Natural killer cell (primary cell): Measurements from ENCODE around the gene MGAT4C. TPM values are rescaled to one million over a fixed set of nuclear protein-coding genes. Genes with fewer than 3 reads are reported as not detected.

Experiments used
- ATAC-seq, 3 donors: fragments of 150-1000 bp in 2 of 3; fragments of 200-7000 bp in 1 of 3; cut with Tn5 transposase; 1 replicate in 1 of 3; 2 replicates in 2 of 3; pipeline ENCODE4 v1.10.0; 2021; ENCODE audit warnings: mild to moderate bottlenecking in 2 of 3, moderate library complexity in 2 of 3
- DNase-seq, 2 donors: peaks; one replicate each; pipeline versions ENCODE4 v3.0.0 to v3.0.0-alpha.2; 2013 to 2021; ENCODE audit warnings: mixed read lengths in 1 of 2
- H3K27ac ChIP-seq: one replicate; pipeline ENCODE4 v1.5.1; 2013; ENCODE audit warnings: mild to moderate bottlenecking, low read length
- H3K27me3 ChIP-seq: one replicate; pipeline ENCODE4 v1.6.1; 2013; ENCODE audit warnings: low read length; ENCODE audit not compliant: control insufficient read depth, insufficient read depth
- H3K36me3 ChIP-seq: one replicate; pipeline ENCODE4 v1.6.1; 2013; ENCODE audit warnings: low read length; ENCODE audit not compliant: control insufficient read depth, insufficient read depth
- H3K4me1 ChIP-seq: one replicate; pipeline ENCODE4 v1.6.1; 2013; ENCODE audit warnings: low read length; ENCODE audit not compliant: control insufficient read depth, insufficient read depth
- H3K4me3 ChIP-seq: one replicate; pipeline ENCODE4 v1.5.1; 2013; ENCODE audit warnings: low read length
- H3K9me3 ChIP-seq: one replicate; pipeline ENCODE4 v1.6.1; 2013; ENCODE audit warnings: low read length; ENCODE audit not compliant: control insufficient read depth, insufficient read depth
- H3K27ac Mint-ChIP-seq, 2 donors: one replicate each; pipeline ENCODE4 v1.8.0; 2022; ENCODE audit warnings: mild to moderate bottlenecking in 2 of 2, mixed read lengths in 2 of 2, moderate library complexity in 1 of 2
- H3K27me3 Mint-ChIP-seq, 2 donors: one replicate each; pipeline ENCODE4 v1.8.0; 2022; ENCODE audit warnings: low read depth in 2 of 2, mixed read lengths in 2 of 2
- H3K36me3 Mint-ChIP-seq: one replicate; pipeline ENCODE4 v1.8.0; 2022; ENCODE audit warnings: mixed read lengths
- H3K4me1 Mint-ChIP-seq, 2 donors: one replicate each; pipeline ENCODE4 v1.8.0; 2022; ENCODE audit warnings: mixed read lengths in 2 of 2
- H3K4me3 Mint-ChIP-seq: one replicate; pipeline ENCODE4 v1.8.0; 2022; ENCODE audit warnings: mild to moderate bottlenecking, moderate library complexity, mixed read lengths
- H3K9me3 Mint-ChIP-seq, 2 donors: one replicate each; pipeline ENCODE4 v1.8.0; 2022; ENCODE audit warnings: mixed read lengths in 2 of 2
- WGBS: methylation state at CpG from one replicate; pipeline ENCODE4 v1.1.7; 2013; ENCODE audit warnings: missing lambda C conversion rate; ENCODE audit not compliant: insufficient coverage; 5-methylcytosine and 5-hydroxymethylcytosine counted together
- intact Hi-C: fragments of 100-400 bp; cut with micrococcal nuclease; formaldehyde crosslinking; loops from one replicate; pipeline ENCODE4 v1.14.2; 2022
- total RNA-seq, 4 donors: library from RNA; stranded (reverse); fragments of 120-200 nt in 1 of 4; gene quantifications; one replicate each; pipeline versions ENCODE4 v1.2.3 to v1.2.4, GENCODE V29; 2013 to 2022
- TF ChIP-seq, protein P1 (sequence below): fragments of 200-600 bp; IDR thresholded peaks from one replicate; pipeline ENCODE4 v1.8.0; 2022; ENCODE audit warnings: antibody characterized with exemption

The MGAT4C gene
- total RNA-seq, 3 donors from 2014 or later (not counting 1 experiment from before 2014, with no cell fraction given) = not detected

DNA sequence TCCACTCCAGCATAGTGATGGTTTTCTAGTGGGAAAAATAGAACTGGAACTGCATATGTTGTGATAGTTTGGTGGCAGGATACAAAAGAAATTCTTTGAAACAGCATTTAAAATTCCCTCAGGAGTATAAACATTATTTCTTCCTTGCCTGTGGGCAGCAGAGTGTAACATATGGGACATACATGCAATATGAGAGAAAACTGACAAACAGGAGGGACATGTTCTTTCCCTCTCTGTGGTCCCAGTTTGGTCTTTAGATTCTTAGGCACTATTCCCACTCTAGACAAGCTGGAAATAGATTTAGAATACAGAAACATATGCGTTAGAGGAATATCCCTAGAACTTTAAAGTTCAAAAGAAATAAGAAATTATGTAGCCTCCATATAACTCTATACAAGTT lies 68.0 kb downstream of the MGAT4C start:
- Mint-ChIP-seq H3K4me1 (no peaks in the 10 kb centered on the region), H3K27me3 (no peaks in the 10 kb centered on the region), H3K4me3 (no peak overlapping the region), H3K27ac (no peak overlapping the region), H3K9me3 (peaks cover 3 to 5% of the 10 kb centered on the region in 2 donors), H3K36me3 (no peaks in the 10 kb centered on the region)
- H3K9me3 ChIP-seq = no peaks in the 10 kb centered on the region
- DNase-seq = no peak
- TF ChIP-seq, protein P1, sequence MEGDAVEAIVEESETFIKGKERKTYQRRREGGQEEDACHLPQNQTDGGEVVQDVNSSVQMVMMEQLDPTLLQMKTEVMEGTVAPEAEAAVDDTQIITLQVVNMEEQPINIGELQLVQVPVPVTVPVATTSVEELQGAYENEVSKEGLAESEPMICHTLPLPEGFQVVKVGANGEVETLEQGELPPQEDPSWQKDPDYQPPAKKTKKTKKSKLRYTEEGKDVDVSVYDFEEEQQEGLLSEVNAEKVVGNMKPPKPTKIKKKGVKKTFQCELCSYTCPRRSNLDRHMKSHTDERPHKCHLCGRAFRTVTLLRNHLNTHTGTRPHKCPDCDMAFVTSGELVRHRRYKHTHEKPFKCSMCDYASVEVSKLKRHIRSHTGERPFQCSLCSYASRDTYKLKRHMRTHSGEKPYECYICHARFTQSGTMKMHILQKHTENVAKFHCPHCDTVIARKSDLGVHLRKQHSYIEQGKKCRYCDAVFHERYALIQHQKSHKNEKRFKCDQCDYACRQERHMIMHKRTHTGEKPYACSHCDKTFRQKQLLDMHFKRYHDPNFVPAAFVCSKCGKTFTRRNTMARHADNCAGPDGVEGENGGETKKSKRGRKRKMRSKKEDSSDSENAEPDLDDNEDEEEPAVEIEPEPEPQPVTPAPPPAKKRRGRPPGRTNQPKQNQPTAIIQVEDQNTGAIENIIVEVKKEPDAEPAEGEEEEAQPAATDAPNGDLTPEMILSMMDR = no peak
- no CpG with 5 or more reads among the region's 1 CpG for WGBS
- H3K4me3 ChIP-seq = no peak overlapping the region
- no peaks in the 10 kb centered on the region for H3K36me3 ChIP-seq
- no peaks in the 10 kb centered on the region for H3K27me3 ChIP-seq
- no peak for ATAC-seq
- no peak overlapping the region for H3K27ac ChIP-seq
- intact Hi-C loops = no loop called here
- H3K4me1 ChIP-seq = no peaks in the 10 kb centered on the region

DNA sequence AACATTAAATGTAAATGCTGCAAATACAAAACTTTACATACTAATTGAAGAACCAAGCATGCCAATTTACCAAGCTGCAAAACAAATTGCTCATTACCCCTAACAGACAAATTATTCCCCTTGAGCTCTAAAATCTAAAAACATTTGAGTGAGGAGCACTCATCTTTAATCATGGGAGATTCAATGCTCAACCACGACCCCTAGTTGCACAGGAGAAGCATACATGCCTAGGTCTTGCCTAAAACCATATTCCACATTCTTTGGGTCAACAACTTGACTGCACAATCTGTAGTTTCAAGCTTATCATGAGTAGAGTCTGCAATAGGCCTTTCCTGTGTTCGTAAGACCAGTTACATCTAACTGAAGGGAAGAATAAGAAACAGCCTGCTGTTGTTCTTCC lies 69.7 kb downstream of the MGAT4C start:
- no peak for DNase-seq
- no peaks in the 10 kb centered on the region for H3K36me3 ChIP-seq
- WGBS = 60% methylated on average over 2 of the region's 2 CpGs

DNA sequence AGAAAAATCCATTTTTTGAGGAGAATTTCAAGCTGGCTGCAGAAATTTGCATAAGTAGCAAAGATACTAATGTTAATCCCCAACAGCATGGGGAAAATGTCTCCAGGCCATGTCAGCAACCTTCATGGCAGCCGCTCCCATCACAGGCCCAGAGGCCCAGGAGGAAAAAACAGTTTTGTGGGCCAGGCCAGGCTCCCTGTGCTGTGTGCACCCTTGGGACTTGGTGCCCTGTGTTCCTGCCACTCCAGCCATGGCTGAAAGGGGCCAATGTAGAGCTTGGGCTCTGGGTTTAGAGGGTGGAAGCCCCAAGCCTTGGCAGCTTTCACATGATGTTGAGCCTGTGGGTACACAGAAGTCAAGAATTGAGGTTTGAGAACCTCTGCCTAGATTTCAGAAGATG lies 76.3 kb downstream of the MGAT4C start:
- WGBS = 75% methylated on average over 1 of the region's 1 CpG
- H3K27ac ChIP-seq = no peak overlapping the region
- no peaks in the 10 kb centered on the region for H3K36me3 ChIP-seq
- no peak overlapping the region for H3K4me3 ChIP-seq
- no peaks in the 10 kb centered on the region for H3K36me3 Mint-ChIP-seq
- no peaks in the 10 kb centered on the region for H3K4me1 ChIP-seq
- peaks cover 10 to 12% of the 10 kb centered on the region in 2 donors for H3K9me3 Mint-ChIP-seq
- intact Hi-C loops = no loop called here
- DNase-seq (no peak), ATAC-seq (no peak)
- no peak overlapping the region for H3K27ac Mint-ChIP-seq
- H3K4me3 Mint-ChIP-seq = no peak overlapping the region
- H3K9me3 ChIP-seq = no peaks in the 10 kb centered on the region
- H3K27me3 Mint-ChIP-seq = no peaks in the 10 kb centered on the region
- H3K4me1 Mint-ChIP-seq = no peaks in the 10 kb centered on the region
- H3K27me3 ChIP-seq = no peaks in the 10 kb centered on the region
- TF ChIP-seq, protein P1 = no peak

More for the DNA sequence above, 69.7 kb downstream of the MGAT4C start:
- Mint-ChIP-seq H3K4me3 (no peak overlapping the region), H3K36me3 (no peaks in the 10 kb centered on the region), H3K9me3 (peaks cover 7 to 8% of the 10 kb centered on the region in 2 donors), H3K27me3 (no peaks in the 10 kb centered on the region), H3K27ac (no peak overlapping the region), H3K4me1 (no peaks in the 10 kb centered on the region)
- Histone ChIP-seq H3K27me3 (no peaks in the 10 kb centered on the region), H3K4me1 (no peaks in the 10 kb centered on the region), H3K9me3 (no peaks in the 10 kb centered on the region), H3K27ac (no peak overlapping the region), H3K4me3 (no peak overlapping the region)
- ATAC-seq = no peak
- intact Hi-C loops = no loop called here
- TF ChIP-seq, protein P1 = no peak

DNA sequence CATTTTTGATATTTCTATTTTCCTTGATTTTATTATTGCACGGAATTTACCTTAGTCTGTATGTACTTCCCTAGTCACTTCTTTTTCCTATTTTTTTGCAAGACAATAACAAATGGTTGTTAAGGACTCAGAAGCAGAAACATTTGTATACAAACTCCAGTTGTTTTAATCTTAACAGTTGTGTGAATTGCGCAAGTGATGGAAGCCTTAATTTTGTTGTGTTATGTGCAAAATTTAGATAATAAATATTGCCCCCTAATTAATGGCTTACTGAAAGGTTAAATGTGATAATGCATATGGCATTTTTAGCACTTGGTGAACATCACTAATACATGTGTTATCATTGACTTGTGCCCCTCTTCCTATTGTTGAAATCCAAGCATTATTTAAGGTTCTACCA lies 82.0 kb downstream of the MGAT4C start:
- TF ChIP-seq, protein P1 = no peak
- Histone ChIP-seq H3K4me1 (no peaks in the 10 kb centered on the region), H3K9me3 (no peaks in the 10 kb centered on the region), H3K4me3 (no peak overlapping the region), H3K36me3 (no peaks in the 10 kb centered on the region), H3K27me3 (no peaks in the 10 kb centered on the region), H3K27ac (no peak overlapping the region)
- no peak for ATAC-seq
- intact Hi-C loops = no loop called here
- no peaks in the 10 kb centered on the region for H3K36me3 Mint-ChIP-seq
- H3K4me1 Mint-ChIP-seq = no peaks in the 10 kb centered on the region
- no peaks in the 10 kb centered on the region for H3K27me3 Mint-ChIP-seq
- H3K27ac Mint-ChIP-seq = no peak overlapping the region
- 90% methylated on average over 2 of the region's 2 CpGs for WGBS
- no peak overlapping the region for H3K4me3 Mint-ChIP-seq
- no peak for DNase-seq
- peaks cover 2 to 4% of the 10 kb centered on the region in 2 donors for H3K9me3 Mint-ChIP-seq
